ENCODE measurements around the gene SLIT3.
A peak's percentile ranks its signal among the peaks of the same experiment; 100 is the strongest.
"Not testable (repeated sequence)": the region's sequence is repeated elsewhere in the genome, so short reads cannot be mapped to it uniquely, and the experiment has no call there.

Gene SLIT3

DNA sequence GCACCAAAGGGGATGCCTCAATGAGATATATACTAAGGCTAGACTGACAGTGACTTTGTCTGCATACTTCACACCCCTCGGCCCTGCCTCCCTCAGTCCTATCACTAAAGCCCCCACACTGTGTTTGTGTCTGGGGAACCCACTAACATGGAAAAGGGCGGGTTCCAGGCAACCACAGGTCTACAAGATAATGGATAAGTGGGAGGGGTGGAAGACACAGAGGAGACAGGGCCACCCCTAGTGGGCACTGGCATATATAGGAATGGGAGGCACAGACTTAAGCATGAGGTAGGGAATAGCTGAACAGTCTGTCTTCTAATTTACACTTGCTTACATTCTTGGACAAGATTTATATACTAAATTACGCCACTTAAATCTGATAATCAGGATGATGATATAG lies 74.0 kb downstream of the SLIT3 start:
- Mint-ChIP-seq H3K36me3 (no peaks in the 10 kb centered on the region), H3K4me3 (no peak overlapping the region), H3K9me3 (no peaks in the 10 kb centered on the region), H3K27ac (no peak overlapping the region), H3K4me1 (no peaks in the 10 kb centered on the region), H3K27me3 (no peaks in the 10 kb centered on the region)
- ATAC-seq, result no peak

GRCh38 chr5:169225830-169226356 lies 75.0 kb downstream of the SLIT3 start:
- ATAC-seq, result no peak
- Mint-ChIP-seq H3K36me3 (no peaks in the 10 kb centered on the region), H3K4me3 (no peak overlapping the region), H3K27ac (no peak overlapping the region), H3K9me3 (no peaks in the 10 kb centered on the region), H3K27me3 (no peaks in the 10 kb centered on the region), H3K4me1 (no peaks in the 10 kb centered on the region)

DNA sequence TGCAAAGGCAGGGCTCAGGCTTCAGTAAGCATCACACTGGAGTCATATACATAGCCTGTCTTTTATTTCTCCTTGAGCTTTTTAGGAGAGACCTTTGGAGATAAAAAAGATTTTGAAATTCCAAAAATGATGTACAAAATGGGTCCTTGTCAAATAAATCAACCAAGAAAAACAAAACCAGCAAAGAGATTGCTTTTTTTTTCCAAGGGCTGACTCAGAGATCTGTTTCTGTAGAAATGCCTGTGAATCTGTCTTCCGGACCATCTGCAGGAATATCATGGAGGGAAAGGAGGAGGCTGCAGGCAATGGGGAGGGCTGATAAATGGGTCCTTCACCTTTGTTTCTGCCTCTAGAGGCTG lies 77.4 kb downstream of the SLIT3 start:
- H3K9me3 Mint-ChIP-seq, result no peaks in the 10 kb centered on the region
- H3K4me3 Mint-ChIP-seq, result no peak overlapping the region
- H3K27me3 Mint-ChIP-seq, result no peaks in the 10 kb centered on the region
- H3K4me1 Mint-ChIP-seq, result no peaks in the 10 kb centered on the region
- ATAC-seq, result no peak
- no peak overlapping the region for H3K27ac Mint-ChIP-seq
- no peaks in the 10 kb centered on the region for H3K36me3 Mint-ChIP-seq

- H3K27ac Mint-ChIP-seq, result no peak overlapping the region
- no peaks in the 10 kb centered on the region for H3K27me3 Mint-ChIP-seq
- ATAC-seq, result no peak
- H3K4me3 Mint-ChIP-seq, result no peak overlapping the region
- H3K9me3 Mint-ChIP-seq, result no peaks in the 10 kb centered on the region
- no peaks in the 10 kb centered on the region for H3K36me3 Mint-ChIP-seq
- H3K4me1 Mint-ChIP-seq, result no peaks in the 10 kb centered on the region
Observed at GRCh38 chr5:169222934-169223594, 77.9 kb downstream of the SLIT3 start.

DNA sequence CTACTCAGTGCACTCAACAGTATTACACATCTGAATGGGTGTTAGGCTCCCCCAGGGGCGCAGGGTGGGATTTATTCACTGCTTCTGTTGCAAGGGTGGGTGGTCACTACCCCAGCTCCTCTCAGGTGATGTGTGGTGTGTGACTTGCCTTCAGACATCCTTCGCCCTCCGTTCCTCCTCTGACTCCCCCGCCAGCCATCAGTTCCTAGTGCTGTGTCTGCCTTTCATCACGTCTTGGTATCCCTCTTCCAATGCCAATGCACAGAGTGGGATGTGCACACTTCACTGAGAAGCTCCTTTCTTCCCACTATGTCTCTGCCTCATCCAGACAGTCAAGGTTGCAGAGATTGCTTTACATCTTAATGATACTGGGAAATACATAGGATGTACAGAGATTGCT lies 79.4 kb downstream of the SLIT3 start:
- H3K36me3 Mint-ChIP-seq, result no peaks in the 10 kb centered on the region
- H3K9me3 Mint-ChIP-seq, result no peaks in the 10 kb centered on the region

GRCh38 chr5:169219961-169220360 lies 81.0 kb downstream of the SLIT3 start:
- Mint-ChIP-seq H3K36me3 (no peaks in the 10 kb centered on the region), H3K9me3 (peaks cover 2% of the 10 kb centered on the region), H3K27ac (no peak overlapping the region), H3K27me3 (no peaks in the 10 kb centered on the region), H3K4me1 (no peaks in the 10 kb centered on the region), H3K4me3 (no peak overlapping the region)
- no peak for ATAC-seq

More for the DNA sequence above, 79.4 kb downstream of the SLIT3 start:
- no peak for ATAC-seq
- Mint-ChIP-seq H3K27me3 (no peaks in the 10 kb centered on the region), H3K4me1 (no peaks in the 10 kb centered on the region), H3K27ac (no peak overlapping the region), H3K4me3 (no peak overlapping the region)

DNA sequence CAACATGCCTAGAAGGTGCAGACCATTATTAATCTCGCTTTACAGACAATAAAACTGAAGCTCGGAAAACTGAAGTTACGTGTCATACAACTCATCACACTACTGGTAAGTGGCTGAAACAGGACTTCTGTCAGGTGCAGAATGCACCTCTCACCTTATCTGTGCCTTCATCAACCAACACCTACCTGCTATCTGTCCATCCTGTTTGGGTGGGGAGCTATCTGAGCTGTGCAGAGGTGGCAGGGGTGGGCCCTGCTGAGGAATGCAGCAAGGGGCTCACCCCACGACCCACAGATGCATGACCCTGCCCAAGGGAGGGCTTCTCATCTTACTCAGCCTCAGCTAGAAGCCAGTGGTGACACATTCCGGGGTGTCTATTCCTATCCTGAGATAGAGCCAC lies 81.6 kb downstream of the SLIT3 start:
- ATAC-seq, result peak; percentile 35
- H3K4me3 Mint-ChIP-seq, result no peak overlapping the region
- H3K9me3 Mint-ChIP-seq, result peaks cover 2% of the 10 kb centered on the region
- H3K27ac Mint-ChIP-seq, result no peak overlapping the region
- no peaks in the 10 kb centered on the region for H3K27me3 Mint-ChIP-seq
- H3K36me3 Mint-ChIP-seq, result no peaks in the 10 kb centered on the region
- no peaks in the 10 kb centered on the region for H3K4me1 Mint-ChIP-seq

DNA sequence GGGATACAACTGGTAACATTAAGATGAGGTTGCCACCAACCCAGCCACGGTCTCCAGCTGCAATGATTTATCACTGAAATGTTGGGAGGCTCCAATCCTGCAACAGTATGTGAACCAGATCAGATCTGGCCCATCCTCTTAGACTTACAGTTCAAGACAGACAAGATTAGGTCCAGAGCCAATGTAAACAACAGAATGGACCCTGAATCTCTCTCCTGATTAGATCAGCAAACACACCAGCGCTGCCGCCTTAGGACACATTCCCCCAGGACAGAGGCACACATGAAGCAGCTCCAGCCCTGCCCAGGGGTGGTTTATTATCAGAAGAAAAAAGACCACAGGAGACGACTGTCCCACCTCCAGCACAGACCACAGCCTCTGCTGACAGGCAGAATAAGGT lies 82.1 kb downstream of the SLIT3 start:
- Mint-ChIP-seq H3K4me1 (no peaks in the 10 kb centered on the region), H3K9me3 (peaks cover 2% of the 10 kb centered on the region), H3K36me3 (no peaks in the 10 kb centered on the region), H3K27ac (no peak overlapping the region), H3K4me3 (no peak overlapping the region), H3K27me3 (no peaks in the 10 kb centered on the region)
- no peak for ATAC-seq

- ATAC-seq, result no peak
- Mint-ChIP-seq H3K36me3 (no peaks in the 10 kb centered on the region), H3K4me1 (no peaks in the 10 kb centered on the region), H3K27ac (no peak overlapping the region), H3K27me3 (no peaks in the 10 kb centered on the region), H3K4me3 (no peak overlapping the region), H3K9me3 (peaks cover 2% of the 10 kb centered on the region)
Observed at GRCh38 chr5:169218176-169218575, 82.8 kb downstream of the SLIT3 start.

GRCh38 chr5:169216866-169217265 lies 84.1 kb downstream of the SLIT3 start:
- H3K9me3 Mint-ChIP-seq, result peaks cover 2% of the 10 kb centered on the region
- no peaks in the 10 kb centered on the region for H3K27me3 Mint-ChIP-seq
- no peak overlapping the region for H3K27ac Mint-ChIP-seq
- H3K36me3 Mint-ChIP-seq, result no peaks in the 10 kb centered on the region
- no peaks in the 10 kb centered on the region for H3K4me1 Mint-ChIP-seq
- no peak for ATAC-seq
- H3K4me3 Mint-ChIP-seq, result no peak overlapping the region

GRCh38 chr5:169213479-169213878 lies 87.5 kb downstream of the SLIT3 start:
- H3K27me3 Mint-ChIP-seq, result no peaks in the 10 kb centered on the region
- H3K9me3 Mint-ChIP-seq, result peaks cover 11% of the 10 kb centered on the region
- no peak for ATAC-seq
- no peaks in the 10 kb centered on the region for H3K4me1 Mint-ChIP-seq
- H3K4me3 Mint-ChIP-seq, result no peak overlapping the region
- no peaks in the 10 kb centered on the region for H3K36me3 Mint-ChIP-seq
- no peak overlapping the region for H3K27ac Mint-ChIP-seq

DNA sequence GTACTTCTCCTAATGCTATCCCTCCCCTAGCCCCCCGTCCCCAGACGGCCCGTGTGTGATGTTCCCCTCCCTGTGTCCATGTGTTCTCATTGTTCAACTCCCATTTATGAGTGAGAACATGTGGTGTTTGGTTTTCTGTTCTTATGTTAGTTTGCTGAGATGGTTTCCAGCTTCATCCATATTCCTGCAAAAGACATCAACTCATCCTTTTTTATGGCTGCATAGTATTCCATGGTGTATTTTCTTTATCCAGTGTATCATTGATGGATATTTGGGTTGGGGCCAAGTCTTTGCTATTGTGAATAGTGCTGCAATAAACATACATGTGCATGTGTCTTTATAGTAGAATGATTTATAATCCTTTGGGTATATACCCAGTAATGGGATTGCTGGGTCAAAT lies 89.2 kb downstream of the SLIT3 start:
- not testable (repeated sequence) for H3K4me1 Mint-ChIP-seq, H3K36me3 Mint-ChIP-seq, H3K4me3 Mint-ChIP-seq, H3K27ac Mint-ChIP-seq, H3K27me3 Mint-ChIP-seq, ATAC-seq
- H3K9me3 Mint-ChIP-seq, result peaks cover 16% of the 10 kb centered on the region

GRCh38 chr5:169204788-169205400 lies 96.0 kb downstream of the SLIT3 start:
- Mint-ChIP-seq H3K9me3 (peaks cover 25% of the 10 kb centered on the region), H3K36me3 (no peaks in the 10 kb centered on the region), H3K4me1 (no peaks in the 10 kb centered on the region), H3K27ac (no peak overlapping the region), H3K27me3 (no peaks in the 10 kb centered on the region), H3K4me3 (no peak overlapping the region)
- ATAC-seq, result no peak

- Mint-ChIP-seq H3K27ac (no peak overlapping the region), H3K36me3 (no peaks in the 10 kb centered on the region), H3K4me3 (no peak overlapping the region), H3K4me1 (no peaks in the 10 kb centered on the region), H3K9me3 (peaks cover 20% of the 10 kb centered on the region), H3K27me3 (no peaks in the 10 kb centered on the region)
- no peak for ATAC-seq
Observed at GRCh38 chr5:169202969-169203368, 98.0 kb downstream of the SLIT3 start.

DNA sequence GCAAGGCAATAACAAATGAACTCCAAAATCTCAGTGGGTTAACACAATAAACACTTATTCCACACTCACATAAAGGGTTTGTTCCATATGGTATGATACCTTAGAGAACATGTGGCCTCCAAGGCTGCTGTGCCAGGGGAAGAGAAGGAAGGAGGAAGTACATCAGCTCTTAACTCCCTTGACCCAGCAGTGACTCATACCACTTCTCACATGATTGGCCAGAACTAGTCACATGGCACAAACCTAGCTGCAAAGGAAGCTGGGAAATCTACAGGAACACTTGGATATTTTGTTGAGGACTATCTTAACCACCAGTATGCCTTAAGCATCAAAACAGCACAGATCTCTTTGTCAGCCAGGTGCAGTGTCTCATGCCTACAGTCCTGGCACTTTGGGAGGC lies 99.3 kb downstream of the SLIT3 start:
- ATAC-seq, result no peak
- peaks cover 16% of the 10 kb centered on the region for H3K9me3 Mint-ChIP-seq
- no peaks in the 10 kb centered on the region for H3K4me1 Mint-ChIP-seq
- no peaks in the 10 kb centered on the region for H3K36me3 Mint-ChIP-seq
- no peak overlapping the region for H3K4me3 Mint-ChIP-seq
- no peak overlapping the region for H3K27ac Mint-ChIP-seq
- no peaks in the 10 kb centered on the region for H3K27me3 Mint-ChIP-seq

GRCh38 chr5:169200125-169200778 lies 100.7 kb downstream of the SLIT3 start:
- no peaks in the 10 kb centered on the region for H3K36me3 Mint-ChIP-seq
- no peaks in the 10 kb centered on the region for H3K27me3 Mint-ChIP-seq
- H3K4me1 Mint-ChIP-seq, result no peaks in the 10 kb centered on the region
- H3K27ac Mint-ChIP-seq, result no peak overlapping the region
- no peak overlapping the region for H3K4me3 Mint-ChIP-seq
- peaks cover 16% of the 10 kb centered on the region for H3K9me3 Mint-ChIP-seq
- ATAC-seq, result no peak

Measured in stimulated activated memory B cell treated with anti-CD40 and anti-IgM and Interleukin-4, amounts not matched to agents 10 μg/mL and 1 μg/mL and 100 μg/mL, for 72 hours (primary cell).